AG10803 (cell line): ENCODE measurements around the gene ATRN.

Experiments
- DNase-seq: peaks from one replicate; pipeline ENCODE4 v3.0.0; 2010; ENCODE audit warnings: low read depth
- H3K4me3 ChIP-seq: 2 replicates; pipeline ENCODE4 v1.5.1; 2011; ENCODE audit warnings: mild to moderate bottlenecking, low read length, control low read depth
- TF ChIP-seq, protein P1 (sequence below): conservative IDR thresholded peaks from 2 replicates; pipeline ENCODE4 v1.5.1; 2011; ENCODE audit warnings: mild to moderate bottlenecking, low read length, control low read depth, inconsistent platforms

ATRN gene

GRCh38 chr20:3691306-3691705, 220.5 kb downstream of the ATRN start:
- no peak for DNase-seq
- TF ChIP-seq, protein P1, sequence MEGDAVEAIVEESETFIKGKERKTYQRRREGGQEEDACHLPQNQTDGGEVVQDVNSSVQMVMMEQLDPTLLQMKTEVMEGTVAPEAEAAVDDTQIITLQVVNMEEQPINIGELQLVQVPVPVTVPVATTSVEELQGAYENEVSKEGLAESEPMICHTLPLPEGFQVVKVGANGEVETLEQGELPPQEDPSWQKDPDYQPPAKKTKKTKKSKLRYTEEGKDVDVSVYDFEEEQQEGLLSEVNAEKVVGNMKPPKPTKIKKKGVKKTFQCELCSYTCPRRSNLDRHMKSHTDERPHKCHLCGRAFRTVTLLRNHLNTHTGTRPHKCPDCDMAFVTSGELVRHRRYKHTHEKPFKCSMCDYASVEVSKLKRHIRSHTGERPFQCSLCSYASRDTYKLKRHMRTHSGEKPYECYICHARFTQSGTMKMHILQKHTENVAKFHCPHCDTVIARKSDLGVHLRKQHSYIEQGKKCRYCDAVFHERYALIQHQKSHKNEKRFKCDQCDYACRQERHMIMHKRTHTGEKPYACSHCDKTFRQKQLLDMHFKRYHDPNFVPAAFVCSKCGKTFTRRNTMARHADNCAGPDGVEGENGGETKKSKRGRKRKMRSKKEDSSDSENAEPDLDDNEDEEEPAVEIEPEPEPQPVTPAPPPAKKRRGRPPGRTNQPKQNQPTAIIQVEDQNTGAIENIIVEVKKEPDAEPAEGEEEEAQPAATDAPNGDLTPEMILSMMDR, result no peak
- H3K4me3 ChIP-seq, result no peak overlapping the region

DNA sequence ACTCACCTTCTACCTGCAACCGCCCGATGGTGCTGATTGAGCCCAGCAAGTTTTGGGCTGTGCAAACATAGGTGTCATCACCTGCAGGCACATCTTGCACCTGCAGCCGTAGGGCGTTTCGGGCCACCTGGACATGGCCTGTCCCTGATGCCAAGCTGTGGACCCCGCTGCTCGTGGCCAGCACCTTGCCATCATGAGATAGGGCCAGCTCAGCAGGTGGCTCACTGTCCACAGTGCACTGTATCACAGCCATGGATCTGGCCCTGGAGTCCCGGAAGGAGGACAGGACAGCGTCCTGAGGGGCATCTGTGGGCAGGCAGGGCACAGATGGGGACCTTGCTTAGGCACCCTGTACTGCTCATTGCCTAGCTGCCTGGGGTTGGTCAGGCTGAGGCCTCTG, 221.1 kb downstream of the ATRN start:
- no peak overlapping the region for H3K4me3 ChIP-seq
- no peak for DNase-seq
- TF ChIP-seq, protein P1, result no peak

- TF ChIP-seq, protein P1, result no peak
- DNase-seq, result no peak
- no peak overlapping the region for H3K4me3 ChIP-seq
These were observed 222.0 kb downstream of the ATRN start for GRCh38 chr20:3692706-3693294.

DNA sequence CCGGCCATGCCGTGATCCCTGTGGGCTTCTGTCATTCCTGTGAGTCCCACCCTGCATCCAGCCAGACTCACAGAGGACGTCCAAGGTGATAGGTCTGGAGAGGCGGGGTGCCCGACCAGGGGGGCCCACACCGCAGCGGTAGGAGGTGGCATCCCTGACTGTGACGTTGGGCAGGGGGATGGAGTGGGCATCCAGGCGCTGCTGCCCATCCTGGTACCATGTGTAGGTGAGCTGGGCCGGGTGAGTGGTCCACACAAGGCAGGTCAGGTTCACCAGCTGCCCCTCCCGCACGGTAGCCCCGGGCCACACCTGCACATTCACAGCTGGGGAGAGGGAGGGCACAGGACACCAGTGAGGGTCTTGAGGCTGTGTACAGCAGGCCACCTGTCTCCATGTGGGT, 222.6 kb downstream of the ATRN start:
- TF ChIP-seq, protein P1, result no peak
- no peak for DNase-seq
- H3K4me3 ChIP-seq, result no peak overlapping the region

- DNase-seq, result no peak
- TF ChIP-seq, protein P1, result no peak
- no peak overlapping the region for H3K4me3 ChIP-seq
These were observed 224.0 kb downstream of the ATRN start for GRCh38 chr20:3694864-3695263.

DNA sequence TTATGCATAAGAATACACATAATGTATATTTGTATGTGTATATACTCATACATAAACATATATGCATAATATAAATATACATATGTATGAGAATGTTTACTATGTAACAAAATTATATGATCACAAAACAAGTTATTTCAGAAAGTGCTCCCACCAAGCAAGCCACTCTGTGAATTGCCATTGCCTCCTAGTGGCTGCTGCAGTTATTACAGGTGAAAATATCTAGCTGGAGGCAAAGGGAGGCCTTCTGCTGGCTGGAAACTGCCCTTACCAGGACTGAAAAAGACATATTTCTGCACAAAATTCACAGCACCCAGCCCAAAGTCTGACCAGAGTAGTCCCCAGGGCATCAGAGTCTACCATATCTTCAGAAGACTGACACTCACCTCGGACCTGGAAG, 225.4 kb downstream of the ATRN start:
- DNase-seq, result no peak
- TF ChIP-seq, protein P1, result peak; percentile 56
- no peak overlapping the region for H3K4me3 ChIP-seq

- TF ChIP-seq, protein P1, result no peak
- H3K4me3 ChIP-seq, result no peak overlapping the region
- no peak for DNase-seq
These were observed 226.1 kb downstream of the ATRN start for GRCh38 chr20:3696745-3697587.
